OCI-LY7 (cell line): Measurements from ENCODE around the gene PLEKHG4B.

Experiments used
- CTCF ChIP-seq: fragments of 200-600 bp; sonication (generic); conservative IDR thresholded peaks from 2 replicates; pipeline ENCODE4 v1.5.1; 2014; ENCODE audit warnings: mild to moderate bottlenecking, antibody characterized with exemption, low read length, moderate library complexity, mixed read lengths
- EZH2phosphoT487 ChIP-seq: fragments of 200-600 bp; sonication (generic); IDR thresholded peaks from 2 replicates; pipeline ENCODE4 v1.6.1; 2018; ENCODE audit warnings: low read depth, borderline replicate concordance, mild to moderate bottlenecking, mixed run types, antibody characterized with exemption, low read length, moderate library complexity, mixed read lengths

DNA sequence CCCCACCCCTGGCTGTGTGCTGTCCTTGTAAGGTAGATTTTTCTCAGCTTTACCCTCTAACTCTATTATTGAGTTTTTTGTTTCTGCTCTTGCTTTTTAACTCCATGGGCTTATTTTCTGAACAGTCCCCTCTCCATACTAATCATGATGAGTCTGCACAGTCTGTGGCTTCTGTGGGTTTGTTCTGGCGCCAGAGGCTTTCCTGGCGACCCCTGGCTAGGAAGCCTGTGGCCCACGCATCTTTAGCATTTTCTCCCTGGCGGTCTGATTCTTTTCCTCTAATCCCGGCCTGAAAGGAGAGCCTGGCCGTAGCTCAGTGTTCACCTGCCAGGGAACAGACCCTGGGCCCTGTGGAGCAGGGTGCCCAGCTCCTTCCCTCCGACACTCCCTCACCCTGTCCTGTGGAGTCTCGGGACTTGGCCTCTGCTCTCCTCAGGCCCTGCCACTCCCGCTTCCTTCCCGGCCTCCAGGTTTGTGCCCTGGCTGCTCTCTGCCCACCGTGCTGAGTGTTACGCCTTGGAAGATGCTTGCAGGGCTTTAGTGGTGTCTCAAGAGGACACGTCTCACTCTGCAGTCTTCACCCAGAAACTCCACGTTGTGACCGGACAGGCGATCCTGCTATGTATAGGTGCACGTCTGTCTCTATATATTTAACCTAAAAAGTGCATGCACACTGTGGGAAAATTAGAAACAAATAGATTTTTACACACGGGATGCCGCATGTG, 67.6 kb downstream of the PLEKHG4B start:
- no peak for TF ChIP-seq CTCF
- TF ChIP-seq EZH2phosphoT487, result no peak
